ENCODE results near the gene TMEM139. TPM values are rescaled to one million over a fixed set of nuclear protein-coding genes. Genes with fewer than 3 reads are reported as not detected.

The TMEM139 gene
- total RNA-seq, 1 donor = not detected

GRCh38 chr7:143304938-143305337 is 20.2 kb downstream of the TMEM139 start:
- no peak overlapping the region for H3K4me3 ChIP-seq (ENCODE audit: low read depth, low read length)
- no peak for TF ChIP-seq CTCF (IDR thresholded peaks at IDR 0.05; ENCODE audit: insufficient read depth, low read length)
- no peak for DNase-seq (ENCODE audit: low read depth)

- no peak overlapping the region for H3K4me3 ChIP-seq (ENCODE audit: low read depth, low read length)
- DNase-seq (ENCODE audit: low read depth) = peak; percentile 47
- TF ChIP-seq CTCF (IDR thresholded peaks at IDR 0.05; ENCODE audit: insufficient read depth, low read length) = peak; percentile 70
These were observed 20.8 kb downstream of the TMEM139 start for GRCh38 chr7:143305423-143306070.

- TF ChIP-seq CTCF (IDR thresholded peaks at IDR 0.05; ENCODE audit: insufficient read depth, low read length) = no peak
- DNase-seq (ENCODE audit: low read depth) = no peak
- H3K4me3 ChIP-seq (ENCODE audit: low read depth, low read length) = no peak overlapping the region
These were observed 23.9 kb downstream of the TMEM139 start for GRCh38 chr7:143308632-143309031.

- no peak for TF ChIP-seq CTCF (IDR thresholded peaks at IDR 0.05; ENCODE audit: insufficient read depth, low read length)
- no peak for DNase-seq (ENCODE audit: low read depth)
- no peak overlapping the region for H3K4me3 ChIP-seq (ENCODE audit: low read depth, low read length)
These were observed 29.4 kb downstream of the TMEM139 start for GRCh38 chr7:143314127-143314526.

GRCh38 chr7:143315776-143316175 is 31.0 kb downstream of the TMEM139 start, which contains the start of gene CLCN1:
TSS of gene CLCN1 (plus strand) at chr7:143316111. CDS start at chr7:143316213, 102 bp downstream.
- no peak within 1 kb of the TSS for H3K4me3 ChIP-seq (ENCODE audit: low read depth, low read length)
- DNase-seq (ENCODE audit: low read depth) = no peak
- no peak for TF ChIP-seq CTCF (IDR thresholded peaks at IDR 0.05; ENCODE audit: insufficient read depth, low read length)

GRCh38 chr7:143316492-143316891 is 31.7 kb downstream of the TMEM139 start:
- no peak for TF ChIP-seq CTCF (IDR thresholded peaks at IDR 0.05; ENCODE audit: insufficient read depth, low read length)
- no peak for DNase-seq (ENCODE audit: low read depth)
- no peak overlapping the region for H3K4me3 ChIP-seq (ENCODE audit: low read depth, low read length)

- TF ChIP-seq CTCF (IDR thresholded peaks at IDR 0.05; ENCODE audit: insufficient read depth, low read length) = no peak
- H3K4me3 ChIP-seq (ENCODE audit: low read depth, low read length) = no peak overlapping the region
- peak; percentile 65 for DNase-seq (ENCODE audit: low read depth)
These were observed 33.9 kb downstream of the TMEM139 start for GRCh38 chr7:143318661-143319060.

Measured in fibroblast of the aortic adventitia (primary cell).